GM23248 (cell line): ENCODE results near the gene DUSP28. TPM values are rescaled to one million over a fixed set of nuclear protein-coding genes. Genes with fewer than 3 reads are reported as not detected.

Experiments used
- DNase-seq: peaks from one replicate; pipeline ENCODE4 v3.0.0-alpha.2; 2015
- H2AFZ ChIP-seq: fragments of 200-600 bp; sonication (generic); 2 replicates; pipeline ENCODE4 v1.6.1; 2016; ENCODE audit warnings: antibody characterized with exemption
- H3F3A ChIP-seq: fragments of 200-600 bp; sonication (generic); 2 replicates; pipeline ENCODE4 v1.6.1; 2016; ENCODE audit warnings: mild to moderate bottlenecking, antibody characterized with exemption, mixed run types; ENCODE audit not compliant: insufficient read depth
- H3K27ac ChIP-seq: fragments of 200-600 bp; sonication (generic); 2 replicates; pipeline ENCODE4 v1.5.1; 2016; ENCODE audit warnings: mild to moderate bottlenecking
- H3K27me3 ChIP-seq: fragments of 200-600 bp; sonication (generic); replicated peaks from 2 replicates; pipeline ENCODE4 v1.6.1; 2016; ENCODE audit warnings: mild to moderate bottlenecking; ENCODE audit not compliant: insufficient read depth
- H3K36me3 ChIP-seq: fragments of 200-600 bp; sonication (generic); 2 replicates; pipeline ENCODE4 v1.6.1; 2016; ENCODE audit warnings: low read depth, mild to moderate bottlenecking
- H3K4me1 ChIP-seq: fragments of 200-600 bp; sonication (generic); 2 replicates; pipeline ENCODE4 v1.6.1; 2016; ENCODE audit warnings: mild to moderate bottlenecking; ENCODE audit not compliant: insufficient read depth
- H3K4me2 ChIP-seq: fragments of 200-600 bp; sonication (generic); one replicate; pipeline ENCODE4 v1.6.1; 2016; ENCODE audit warnings: mild to moderate bottlenecking; ENCODE audit not compliant: unreplicated experiment
- H3K4me3 ChIP-seq: fragments of 200-600 bp; sonication (generic); 2 replicates; pipeline ENCODE4 v1.5.1; 2016; ENCODE audit warnings: mild to moderate bottlenecking
- H3K79me2 ChIP-seq: fragments of 200-600 bp; sonication (generic); 2 replicates; pipeline ENCODE4 v1.6.1; 2016; ENCODE audit warnings: mild to moderate bottlenecking; ENCODE audit not compliant: insufficient read depth
- H3K9ac ChIP-seq: fragments of 200-600 bp; sonication (generic); 2 replicates; pipeline ENCODE4 v1.6.1; 2016; ENCODE audit warnings: mild to moderate bottlenecking
- H3K9me2 ChIP-seq: fragments of 200-600 bp; sonication (generic); 2 replicates; pipeline ENCODE4 v1.6.1; 2016; ENCODE audit warnings: mixed run types, mild to moderate bottlenecking, moderate library complexity; ENCODE audit not compliant: insufficient read depth
- H3K9me3 ChIP-seq: fragments of 200-600 bp; sonication (generic); one replicate; pipeline ENCODE4 v1.6.1; 2017; ENCODE audit warnings: low read depth
- H4K20me1 ChIP-seq: fragments of 200-600 bp; sonication (generic); 2 replicates; pipeline ENCODE4 v1.6.0; 2016; ENCODE audit not compliant: insufficient read depth
- EZH2 ChIP-seq: fragments of 200-600 bp; sonication (generic); IDR thresholded peaks from 2 replicates; pipeline ENCODE4 v1.6.1; 2018; ENCODE audit warnings: antibody characterized with exemption, mild to moderate bottlenecking; ENCODE audit not compliant: insufficient read depth, poor library complexity, severe bottlenecking
- EZH2phosphoT487 ChIP-seq: fragments of 200-600 bp; sonication (generic); IDR thresholded peaks from 2 replicates; pipeline ENCODE4 v1.6.1; 2018; ENCODE audit warnings: antibody characterized with exemption, moderate library complexity, mild to moderate bottlenecking, low read depth; ENCODE audit not compliant: insufficient read depth
- WGBS, 2 experiments: methylation state at CpG; one replicate each; pipeline ENCODE4 v1.1.6; 2015 to 2017; ENCODE audit warnings: low lambda C conversion rate in 2 of 2, low coverage in 1 of 2; ENCODE audit errors: missing lambda C conversion rate in 2 of 2; 5-methylcytosine and 5-hydroxymethylcytosine counted together
- in situ Hi-C: fragments of 300-500 bp; cut with MboI; formaldehyde crosslinking; loops from 2 replicates; pipeline ENCODE4 v1.15.0; 2020
- polyA plus RNA-seq: library from polyadenylated mRNA; unstranded; fragments of >200 nt; fragmentation: Nextera tagmentation; extraction: Ambion mirVana; gene quantifications from 2 replicates; pipeline ENCODE4 v1.2.1, GENCODE V29; 2016
- total RNA-seq: library from RNA; depleted of rRNA; stranded (reverse); fragments of >200 nt; shearing (Covaris generic); gene quantifications from 2 replicates; pipeline ENCODE4 v1.2.3, GENCODE V29; 2014

Gene DUSP28
- total and polyA plus RNA-seq, 2 experiments from 2014 or later: 3.2 to 4.9 TPM

DNA sequence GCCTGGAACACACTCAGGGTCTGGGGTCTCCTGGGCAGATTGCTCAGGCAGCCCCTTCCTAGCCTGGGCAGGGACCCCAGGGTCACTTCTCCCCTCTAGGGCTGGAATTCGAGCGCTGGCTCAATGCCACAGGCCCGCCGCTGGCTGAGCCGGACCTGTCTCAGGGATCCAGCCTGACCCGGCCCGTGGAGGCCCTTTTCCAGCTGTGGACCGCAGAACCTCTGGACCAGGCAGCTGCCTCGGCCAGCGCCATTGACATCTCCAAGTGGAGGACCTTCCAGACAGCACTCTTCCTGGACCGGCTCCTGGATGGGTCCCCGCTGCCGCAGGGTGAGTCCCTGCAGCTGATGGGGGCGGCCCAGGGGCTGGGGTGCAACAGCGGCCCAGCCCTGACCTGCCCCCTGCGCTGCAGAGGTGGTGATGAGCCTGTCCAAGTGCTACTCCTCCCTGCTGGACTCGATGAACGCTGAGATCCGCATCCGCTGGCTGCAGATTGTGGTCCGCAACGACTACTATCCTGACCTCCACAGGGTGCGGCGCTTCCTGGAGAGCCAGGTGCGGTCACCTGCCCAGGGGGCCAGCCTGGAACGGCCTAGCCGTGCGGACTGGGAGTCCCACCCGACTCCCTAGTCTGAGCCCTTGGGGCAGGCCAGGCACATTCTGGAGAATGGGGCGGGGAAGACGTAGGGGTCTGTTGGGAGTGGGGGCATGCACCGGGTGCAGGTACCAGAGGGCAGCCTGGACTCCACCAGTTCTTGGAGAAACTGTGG is 16.5 kb downstream of the DUSP28 start:
- no peak overlapping the region for H3K9ac ChIP-seq

DNA sequence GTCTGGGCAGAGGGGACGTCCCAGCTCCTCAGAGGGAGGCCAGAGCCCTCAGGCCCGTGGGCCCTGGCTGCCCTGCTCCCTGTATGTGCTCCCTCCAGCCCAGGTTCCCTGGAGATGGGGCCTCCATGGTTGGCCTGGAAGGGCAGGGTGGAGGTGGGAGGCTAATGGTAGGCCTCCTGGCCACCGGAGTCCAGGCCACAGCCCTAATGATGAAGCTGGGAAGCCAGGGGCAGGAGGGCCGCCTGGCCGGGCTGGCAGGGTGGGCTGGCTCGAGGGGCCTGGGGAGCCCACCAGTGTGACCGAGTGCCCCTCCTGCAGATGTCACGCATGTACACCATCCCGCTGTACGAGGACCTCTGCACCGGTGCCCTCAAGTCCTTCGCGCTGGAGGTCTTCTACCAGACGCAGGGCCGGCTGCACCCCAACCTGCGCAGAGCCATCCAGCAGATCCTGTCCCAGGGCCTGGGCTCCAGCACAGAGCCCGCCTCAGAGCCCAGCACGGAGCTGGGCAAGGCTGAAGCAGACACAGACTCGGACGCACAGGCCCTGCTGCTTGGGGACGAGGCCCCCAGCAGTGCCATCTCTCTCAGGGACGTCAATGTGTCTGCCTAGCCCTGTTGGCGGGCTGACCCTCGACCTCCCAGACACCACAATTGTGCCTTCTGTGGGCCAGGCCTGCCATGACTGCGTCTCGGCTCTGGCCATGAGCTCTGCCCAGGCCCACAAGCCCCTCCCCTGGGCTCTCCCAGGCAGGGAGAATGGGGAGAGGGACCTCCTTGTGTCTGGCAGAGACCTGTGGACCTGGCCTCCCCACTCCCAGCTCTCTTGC is 17.3 kb downstream of the DUSP28 start:
- H3K9ac ChIP-seq: no peak overlapping the region
- peaks cover 24% of the 10 kb centered on the region for H3F3A ChIP-seq
- no peak overlapping the region for H3K27ac ChIP-seq
- no peaks in the 10 kb centered on the region for H3K9me3 ChIP-seq
- H3K27me3 ChIP-seq: no peaks in the 10 kb centered on the region
- H3K9me2 ChIP-seq: no peaks in the 10 kb centered on the region
- H2AFZ ChIP-seq: no peak overlapping the region
- TF ChIP-seq EZH2: no peak
- no peak for TF ChIP-seq EZH2phosphoT487
- H3K4me3 ChIP-seq: no peak overlapping the region
- WGBS, 2 experiments: 89 to 90% methylated on average over 26 of the region's 26 CpGs
- H4K20me1 ChIP-seq: no peaks in the 10 kb centered on the region; the same call in 1 of the 2 replicates
- no peaks in the 10 kb centered on the region; the same call in 1 of the 2 replicates for H3K36me3 ChIP-seq
- in situ Hi-C loops: no loop called here
- peaks cover 10% of the 10 kb centered on the region for H3K4me1 ChIP-seq
- DNase-seq: no peak
- no peak overlapping the region for H3K4me2 ChIP-seq
- H3K79me2 ChIP-seq: peaks cover 50% of the 10 kb centered on the region

More for the DNA sequence above, 16.5 kb downstream of the DUSP28 start:
- H3K27ac ChIP-seq: no peak overlapping the region
- H3K79me2 ChIP-seq: peaks cover 41% of the 10 kb centered on the region
- no peaks in the 10 kb centered on the region for H3K27me3 ChIP-seq
- 87% methylated on average over 32 of the region's 32 CpGs for WGBS, 2 experiments
- DNase-seq: no peak
- H4K20me1 ChIP-seq: no peaks in the 10 kb centered on the region; the same call in 1 of the 2 replicates
- H3K9me3 ChIP-seq: no peaks in the 10 kb centered on the region
- no peak overlapping the region for H3K4me3 ChIP-seq
- H3K9me2 ChIP-seq: no peaks in the 10 kb centered on the region
- in situ Hi-C loops: no loop called here
- no peaks in the 10 kb centered on the region; the same call in 1 of the 2 replicates for H3K36me3 ChIP-seq
- peaks cover 10% of the 10 kb centered on the region for H3K4me1 ChIP-seq
- no peak overlapping the region for H3K4me2 ChIP-seq
- peaks cover 19% of the 10 kb centered on the region for H3F3A ChIP-seq
- TF ChIP-seq EZH2phosphoT487 (no peak), EZH2 (no peak)
- H2AFZ ChIP-seq: no peak overlapping the region

DNA sequence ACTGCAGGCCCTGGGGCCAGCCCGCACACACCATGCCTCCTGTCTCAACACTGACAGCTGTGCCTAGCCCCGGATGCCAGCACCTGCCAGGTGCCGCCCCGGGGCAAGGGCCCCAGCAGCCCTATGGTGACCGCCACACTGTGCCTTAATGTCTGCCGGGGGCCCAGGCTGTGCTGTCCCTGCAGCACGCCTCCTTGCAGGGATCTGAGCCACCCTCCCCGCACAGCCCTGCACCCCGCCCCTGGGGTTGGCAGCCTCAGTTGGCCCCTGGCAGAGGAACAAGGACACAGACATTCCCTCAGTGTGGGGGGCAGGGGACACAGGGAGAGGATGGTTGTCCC is 17.9 kb downstream of the DUSP28 start:
- Histone ChIP-seq H3K4me1 (peaks cover 10% of the 10 kb centered on the region), H3K79me2 (peaks cover 56% of the 10 kb centered on the region), H4K20me1 (no peaks in the 10 kb centered on the region; the same call in 1 of the 2 replicates), H3K36me3 (no peaks in the 10 kb centered on the region; the same call in 1 of the 2 replicates), H3K9ac (no peak overlapping the region), H3K4me3 (no peak overlapping the region), H3F3A (peaks cover 25% of the 10 kb centered on the region), H3K27ac (no peak overlapping the region), H3K9me2 (no peaks in the 10 kb centered on the region), H3K4me2 (no peak overlapping the region), H2AFZ (no peak overlapping the region), H3K27me3 (no peaks in the 10 kb centered on the region), H3K9me3 (no peaks in the 10 kb centered on the region)
- WGBS, 2 experiments: 78 to 82% methylated on average over 7 to 9 of the region's 9 CpGs
- in situ Hi-C loops: no loop called here
- TF ChIP-seq EZH2 (no peak), EZH2phosphoT487 (no peak)
- no peak for DNase-seq

DNA sequence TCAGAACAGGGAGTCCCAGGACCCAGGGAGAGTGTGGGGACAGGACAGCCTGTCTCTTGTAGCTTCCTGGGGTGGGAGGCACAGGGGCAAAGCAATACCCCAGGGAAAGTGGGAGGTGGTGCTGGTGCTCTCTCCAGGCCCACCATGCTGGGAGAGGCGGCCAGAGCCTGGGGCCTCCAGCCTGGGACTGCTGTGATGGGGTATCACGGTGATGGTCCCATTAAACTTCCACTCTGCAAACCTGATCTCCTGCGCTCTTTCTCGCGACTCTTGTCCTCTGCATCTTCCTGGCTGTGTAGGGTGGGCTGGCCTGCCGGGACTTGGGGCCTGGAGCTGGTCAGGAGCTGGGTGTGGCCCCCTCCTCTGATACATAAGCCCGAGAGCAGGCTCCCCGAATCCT is 18.3 kb downstream of the DUSP28 start:
- Histone ChIP-seq H2AFZ (no peak overlapping the region), H3K79me2 (peaks cover 60% of the 10 kb centered on the region), H3K36me3 (no peaks in the 10 kb centered on the region; the same call in 1 of the 2 replicates), H3K27me3 (no peaks in the 10 kb centered on the region), H4K20me1 (no peaks in the 10 kb centered on the region; the same call in 1 of the 2 replicates), H3K27ac (no peak overlapping the region), H3F3A (peaks cover 25% of the 10 kb centered on the region), H3K4me2 (no peak overlapping the region), H3K4me3 (no peak overlapping the region), H3K9me3 (no peaks in the 10 kb centered on the region), H3K4me1 (peaks cover 10% of the 10 kb centered on the region), H3K9ac (no peak overlapping the region), H3K9me2 (no peaks in the 10 kb centered on the region)
- 67 to 77% methylated on average over 6 to 8 of the region's 8 CpGs for WGBS, 2 experiments
- TF ChIP-seq EZH2phosphoT487 (no peak), EZH2 (no peak)
- in situ Hi-C loops: no loop called here
- DNase-seq: no peak
